HG03135 (cell line): ENCODE data around the gene SARDH.

Experiments used
- ATAC-seq: cut with Tn5 transposase; IDR thresholded peaks from one replicate; pipeline ENCODE4 v1.9.1; 2021; ENCODE audit warnings: mild to moderate bottlenecking, moderate library complexity; ENCODE audit not compliant: unreplicated experiment

SARDH gene

DNA sequence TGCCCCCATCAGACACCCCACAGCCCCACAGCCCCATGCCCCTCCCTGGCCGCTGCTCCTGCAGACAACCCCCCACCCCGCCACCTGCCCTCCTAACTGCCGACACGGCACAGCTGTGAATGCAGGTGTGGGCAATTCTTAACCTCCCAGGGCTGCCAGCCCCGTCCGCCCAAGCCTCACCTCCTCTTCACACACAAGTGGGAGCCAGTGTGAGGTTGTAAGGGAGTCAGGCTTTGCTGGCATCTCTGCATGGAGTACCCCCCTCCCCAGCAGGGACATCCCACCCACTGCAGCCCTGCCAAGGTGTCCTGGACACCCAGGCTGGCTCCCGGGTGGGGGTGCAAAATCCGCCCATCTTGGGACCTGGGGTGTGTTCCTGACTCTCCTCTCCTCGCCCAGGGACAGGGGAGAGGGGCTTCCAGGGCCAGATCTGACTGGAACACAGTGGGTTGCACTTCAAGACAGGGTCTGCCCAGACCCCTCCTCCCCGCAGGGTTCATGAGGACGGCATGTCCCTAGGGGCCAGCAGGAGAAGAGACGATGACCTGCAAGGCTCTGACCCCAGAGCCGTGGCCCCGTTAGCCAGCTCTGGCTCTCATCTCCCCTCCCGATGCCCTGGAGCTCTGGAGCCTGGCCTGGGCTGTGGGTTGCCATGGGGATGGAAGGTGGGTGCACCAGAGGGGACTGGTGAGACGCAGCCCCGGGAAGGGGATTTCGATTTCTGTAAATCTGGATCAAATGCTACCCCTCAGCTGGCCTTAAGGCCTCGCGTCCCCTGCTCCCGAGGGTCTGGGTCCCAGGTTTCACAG is 34.4 kb downstream of the SARDH start:
- no peak for ATAC-seq

DNA sequence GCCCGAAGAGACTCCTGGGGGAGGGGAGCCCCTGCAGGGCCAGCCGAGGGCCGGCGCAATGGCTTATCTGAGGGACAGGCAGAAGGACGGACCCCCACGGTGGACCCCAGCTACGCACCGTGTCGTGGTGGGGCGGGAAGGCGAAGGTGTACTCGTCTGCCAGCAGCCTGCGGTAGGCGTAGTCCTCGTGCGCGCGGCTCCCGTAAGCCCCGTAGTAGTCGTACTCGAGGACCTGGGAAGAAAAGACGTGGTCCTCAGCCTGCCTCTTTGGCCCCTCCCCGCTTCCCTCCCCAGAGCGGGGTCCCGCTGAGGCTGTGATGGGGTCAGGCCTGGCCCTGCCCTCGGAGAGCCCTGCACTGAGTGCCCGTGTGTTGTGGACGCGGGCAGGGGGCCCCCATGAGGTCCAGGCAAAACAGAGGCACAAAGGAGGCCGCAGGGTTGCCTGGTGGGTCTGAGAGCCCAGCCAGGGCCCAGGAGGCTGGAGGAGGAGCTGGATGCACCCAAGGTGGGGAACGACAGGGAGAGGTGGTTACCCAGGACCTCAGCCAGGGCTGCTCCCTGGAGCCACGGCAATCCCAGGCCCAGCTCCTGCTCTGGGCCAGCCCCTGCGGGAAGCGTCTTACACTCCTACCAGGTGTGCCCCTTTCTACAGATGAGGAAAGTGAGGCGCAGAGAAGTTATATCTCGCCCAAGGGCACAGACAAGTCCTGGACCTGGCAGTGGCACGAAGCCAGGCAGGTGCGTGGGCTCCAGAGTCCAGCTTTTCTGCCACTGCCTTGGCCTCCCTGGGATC is 35.2 kb downstream of the SARDH start:
- ATAC-seq: no peak

DNA sequence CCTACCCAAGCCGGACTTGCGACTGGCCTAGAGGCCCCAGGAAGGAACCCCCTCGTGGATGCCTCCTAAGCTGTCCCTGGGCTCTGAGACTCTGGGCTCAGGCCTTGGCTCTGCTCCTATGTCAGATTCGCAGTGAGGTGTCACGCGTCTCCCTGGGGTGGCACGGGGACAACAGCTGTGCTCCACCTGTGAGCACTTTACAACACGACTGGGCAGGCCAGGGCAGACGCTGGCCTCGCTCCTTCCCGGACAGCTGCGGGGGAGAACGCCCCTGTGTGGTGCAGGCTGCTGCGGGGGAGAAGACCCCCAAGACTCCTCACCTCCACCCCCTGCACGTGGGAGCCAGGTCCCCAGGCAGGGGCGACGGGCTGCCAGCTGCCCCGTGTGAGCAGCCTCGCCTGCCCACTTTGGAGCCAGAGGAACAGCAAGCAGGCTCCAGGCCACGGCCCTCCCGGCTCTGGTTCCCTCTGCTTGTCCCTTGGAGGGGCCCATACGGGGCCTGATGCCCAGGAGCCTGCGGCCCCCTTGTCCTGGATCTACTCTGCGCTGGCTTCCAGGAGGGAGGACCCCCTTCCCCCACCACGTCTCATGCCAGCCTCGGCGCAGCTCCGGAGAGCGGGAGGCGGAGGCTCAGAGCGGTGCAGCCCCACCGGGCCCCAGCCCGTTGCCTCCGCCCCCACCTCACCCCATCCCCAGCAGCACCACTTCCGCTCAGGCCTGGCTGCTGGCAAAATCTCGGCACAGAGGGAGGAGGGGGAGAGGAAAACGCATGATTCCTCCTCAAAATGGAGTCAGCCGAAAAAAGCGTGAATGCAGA is 36.0 kb downstream of the SARDH start:
- no peak for ATAC-seq

DNA sequence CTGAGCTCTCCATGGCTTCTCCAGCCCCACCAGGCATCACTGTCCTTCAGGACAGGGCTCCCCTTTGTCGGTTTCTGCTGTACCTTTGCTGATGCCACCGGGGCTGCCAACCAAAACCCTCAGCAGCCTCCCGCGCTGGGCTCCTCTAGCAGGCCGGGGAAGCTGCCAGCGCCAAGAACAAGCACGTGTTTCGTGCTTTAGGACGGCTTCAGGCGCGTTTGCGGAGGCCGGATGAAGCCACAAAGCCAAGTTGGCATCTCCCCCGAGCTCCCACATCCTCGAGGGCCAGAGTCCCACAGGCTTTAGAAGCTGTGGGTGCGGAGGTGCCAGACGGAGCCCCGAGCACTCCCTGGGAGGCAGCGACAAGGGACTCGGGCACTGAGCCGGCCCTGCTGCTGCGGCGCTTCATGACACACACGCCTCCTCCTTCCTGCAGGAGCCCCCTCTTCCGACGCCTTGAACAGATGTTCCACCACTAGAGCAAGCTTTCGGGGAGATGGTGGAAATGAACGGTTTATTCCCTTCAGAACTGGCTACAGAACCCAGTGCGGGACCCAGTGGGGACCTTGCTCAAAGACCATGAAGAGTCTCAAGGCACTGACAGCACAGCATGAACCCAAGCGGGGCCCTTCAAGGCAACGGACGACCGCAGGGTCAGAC is 36.7 kb downstream of the SARDH start:
- ATAC-seq: no peak

DNA sequence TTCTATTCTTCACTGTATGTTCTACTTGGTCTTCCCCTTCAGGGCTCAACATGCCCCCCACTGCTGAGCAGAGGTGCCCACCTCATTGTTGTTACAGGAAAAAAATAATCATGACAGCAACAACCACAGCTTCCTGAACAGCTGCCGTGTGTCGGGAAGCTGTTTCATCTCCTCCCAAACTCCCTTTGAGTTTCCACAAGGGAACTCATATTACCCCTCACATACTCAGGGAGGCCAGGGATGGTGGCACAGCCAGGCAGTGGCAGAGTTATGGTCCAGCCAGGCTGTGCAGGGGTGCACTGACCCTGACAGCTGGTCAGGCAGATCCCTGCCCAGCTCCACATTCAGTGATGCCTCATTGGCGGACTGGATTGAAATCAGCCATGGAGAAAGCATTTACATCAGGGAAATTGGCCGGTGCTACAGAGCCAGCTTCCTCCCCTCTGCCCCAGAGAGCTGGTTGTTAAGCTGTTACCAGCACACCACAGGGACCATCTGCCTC is 37.3 kb downstream of the SARDH start:
- ATAC-seq: no peak

DNA sequence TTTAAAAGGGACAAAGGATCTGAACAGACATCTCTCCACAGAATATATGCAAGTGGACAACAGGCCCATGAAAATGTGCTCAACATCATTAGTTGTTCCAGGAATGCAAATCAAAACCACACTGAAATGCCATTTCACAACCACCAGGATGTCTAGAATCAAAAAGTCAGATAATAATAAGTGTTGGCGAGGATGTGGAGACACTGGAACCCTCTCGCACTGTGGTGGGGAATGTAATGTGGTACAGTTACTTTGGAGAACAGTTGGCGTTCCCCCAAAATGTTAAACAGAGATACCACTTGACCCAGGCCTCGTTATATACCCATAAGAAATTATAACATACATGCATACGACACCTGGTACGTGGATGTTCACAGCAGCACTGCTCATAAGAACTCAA is 38.6 kb downstream of the SARDH start:
- ATAC-seq: no peak

DNA sequence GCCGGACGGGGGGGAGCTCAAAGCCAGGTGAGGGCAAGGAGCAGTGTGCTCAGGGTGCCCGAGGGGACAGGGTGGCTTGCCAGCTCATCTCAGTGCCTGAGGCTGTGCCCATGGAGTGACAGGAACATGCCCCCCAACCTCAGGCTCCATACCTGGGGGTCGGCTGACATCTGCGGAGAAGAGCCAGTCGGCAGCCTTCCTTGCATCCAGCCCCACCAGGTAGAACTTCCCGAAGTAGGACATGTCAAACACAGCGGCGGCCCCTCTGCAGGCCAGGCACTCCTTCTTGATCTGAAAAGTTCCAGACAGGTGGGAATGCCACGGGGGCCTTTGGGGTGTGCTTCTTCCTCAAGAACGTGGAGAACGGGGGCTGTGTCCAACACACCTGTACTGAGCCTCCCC is 42.1 kb downstream of the SARDH start:
- no peak for ATAC-seq

DNA sequence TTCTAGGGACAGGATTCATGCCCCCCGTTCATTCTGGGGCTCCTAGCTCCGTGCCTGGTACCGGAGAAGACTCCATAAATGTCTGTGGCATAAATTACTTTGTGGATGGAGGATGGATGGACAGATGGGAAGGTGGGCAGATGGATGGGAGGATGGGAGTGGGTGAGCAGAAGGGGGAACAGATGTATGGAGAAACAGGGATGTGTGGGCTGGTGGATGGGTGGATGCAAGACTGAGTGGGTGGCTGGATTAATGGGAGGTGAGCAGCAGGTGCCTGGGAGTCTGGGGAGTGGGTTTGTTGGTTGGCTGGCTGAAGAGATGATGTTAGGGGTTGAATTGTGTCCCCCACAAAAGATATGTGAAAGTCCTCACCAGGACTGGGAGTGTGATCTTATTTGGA is 43.5 kb downstream of the SARDH start:
- no peak for ATAC-seq

DNA sequence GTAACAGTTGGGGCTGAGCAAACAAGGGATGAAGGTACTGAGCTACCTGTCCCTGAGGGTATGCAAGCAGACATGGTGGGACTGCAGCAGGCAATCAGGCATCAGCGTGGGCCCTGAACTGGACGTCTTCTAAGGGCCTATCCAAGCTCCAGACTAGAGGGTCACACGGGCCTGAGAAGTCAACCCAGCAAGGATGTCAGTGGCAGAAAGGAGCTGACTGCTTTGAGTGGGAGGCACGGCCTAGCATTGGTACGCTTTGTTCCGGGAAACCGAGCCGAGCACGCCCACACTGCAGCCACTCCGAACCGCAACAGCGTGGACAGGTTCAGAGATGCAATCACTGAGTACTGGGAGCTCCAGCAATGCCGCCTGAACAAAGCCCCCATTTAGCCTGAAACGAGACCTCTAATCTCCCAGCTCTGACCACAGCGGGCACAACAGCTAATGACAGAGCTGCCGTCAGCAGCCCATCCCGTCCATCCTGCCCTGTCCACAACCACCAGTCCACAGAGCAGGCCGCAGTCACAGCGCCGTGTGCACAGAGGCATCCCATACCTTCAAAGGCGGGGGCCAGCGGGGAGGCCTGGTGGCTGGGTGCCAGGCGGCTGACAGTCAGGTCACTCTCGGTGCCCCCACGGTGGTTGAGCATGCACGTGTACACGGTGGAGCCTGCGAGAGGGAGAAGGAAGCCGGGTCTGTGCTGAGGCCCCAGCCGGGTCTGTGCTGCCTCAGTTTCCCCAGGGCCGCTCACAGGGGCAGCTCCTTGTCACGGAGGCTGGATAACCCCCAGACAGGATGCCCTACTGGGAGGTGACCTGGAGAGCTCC is 44.2 kb downstream of the SARDH start:
- no peak for ATAC-seq

DNA sequence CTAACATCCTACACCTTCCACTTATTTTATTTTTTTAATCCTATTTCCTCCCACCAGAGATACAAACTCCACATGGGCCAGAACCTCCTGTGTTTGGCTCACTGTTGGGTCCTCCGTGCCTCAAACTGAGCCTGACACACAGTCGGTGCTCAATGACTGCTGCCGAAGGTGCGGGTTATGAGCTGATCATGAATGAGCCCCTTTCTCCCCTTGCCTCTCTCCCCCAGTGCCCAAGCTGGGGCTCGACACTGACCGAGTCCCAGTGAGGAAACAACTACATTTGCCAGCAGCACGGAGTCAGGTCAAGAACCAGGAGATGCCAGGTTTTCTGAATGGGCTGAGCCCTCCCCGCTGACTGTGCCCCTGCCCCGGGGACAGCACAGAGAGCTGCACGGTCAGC is 45.0 kb downstream of the SARDH start:
- ATAC-seq: no peak

DNA sequence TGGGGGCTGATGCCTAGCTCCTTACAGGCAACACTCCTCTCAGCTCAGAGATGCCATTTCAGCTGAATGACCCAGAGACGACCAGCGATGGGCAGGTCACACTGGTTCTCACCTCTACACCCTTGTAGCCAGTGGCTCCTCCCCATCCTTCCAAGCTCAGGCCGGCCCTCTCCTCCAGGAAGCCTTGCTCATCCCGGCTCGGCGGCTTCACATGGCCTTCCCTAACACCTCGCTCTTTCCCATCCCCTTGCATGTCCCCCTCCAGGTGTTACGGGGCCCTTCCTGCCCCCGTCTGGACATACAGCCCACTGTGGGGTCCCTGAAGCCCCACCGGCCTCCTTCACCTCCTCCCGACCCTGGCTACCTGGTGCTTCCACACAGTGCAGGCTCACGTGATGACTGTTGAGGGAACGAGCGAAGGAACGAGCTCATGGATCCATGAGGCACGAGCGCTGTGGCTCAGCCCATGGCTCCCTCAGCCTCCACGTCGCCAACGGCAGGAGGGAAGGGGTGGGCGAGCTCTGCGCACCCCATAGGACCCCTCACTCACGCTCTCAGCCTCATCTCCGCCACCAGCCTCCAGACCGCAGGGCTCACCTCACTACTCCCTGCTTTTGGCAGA is 45.7 kb downstream of the SARDH start:
- no peak for ATAC-seq

DNA sequence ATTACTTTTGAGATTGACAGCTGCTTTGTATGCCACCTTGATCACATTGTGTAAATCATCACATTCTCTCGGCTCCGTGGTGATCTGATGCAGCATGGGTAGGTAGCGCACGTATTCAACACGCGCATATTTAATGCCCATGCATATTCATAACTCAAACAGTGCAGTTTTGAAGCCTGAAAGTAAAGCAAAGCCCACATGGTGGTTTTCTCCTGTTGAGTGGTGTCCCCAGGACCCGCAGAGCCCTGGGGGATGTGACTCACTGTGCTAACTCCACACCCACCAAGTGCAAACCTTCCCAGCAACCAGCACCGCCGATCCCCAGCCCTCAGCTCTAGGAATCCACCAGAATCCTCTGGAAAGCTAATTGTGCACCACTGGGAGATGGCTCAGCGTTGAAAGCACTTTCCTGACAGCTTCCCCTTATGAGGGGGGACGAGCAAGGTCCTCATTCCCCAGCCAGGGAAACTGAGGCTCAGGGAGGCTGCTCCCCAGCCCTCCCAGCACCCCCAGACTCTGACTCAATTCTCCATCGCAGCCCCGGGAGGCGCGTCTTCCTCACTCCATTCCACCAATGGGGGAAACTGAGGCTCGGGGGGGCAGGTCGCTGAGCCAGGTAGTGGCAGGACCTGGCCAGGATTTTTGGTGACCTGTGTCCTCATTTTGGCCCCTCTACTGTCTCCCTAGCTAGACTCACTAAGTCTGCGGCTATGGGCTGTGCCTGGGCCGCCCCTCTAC is 46.4 kb downstream of the SARDH start:
- ATAC-seq: no peak

DNA sequence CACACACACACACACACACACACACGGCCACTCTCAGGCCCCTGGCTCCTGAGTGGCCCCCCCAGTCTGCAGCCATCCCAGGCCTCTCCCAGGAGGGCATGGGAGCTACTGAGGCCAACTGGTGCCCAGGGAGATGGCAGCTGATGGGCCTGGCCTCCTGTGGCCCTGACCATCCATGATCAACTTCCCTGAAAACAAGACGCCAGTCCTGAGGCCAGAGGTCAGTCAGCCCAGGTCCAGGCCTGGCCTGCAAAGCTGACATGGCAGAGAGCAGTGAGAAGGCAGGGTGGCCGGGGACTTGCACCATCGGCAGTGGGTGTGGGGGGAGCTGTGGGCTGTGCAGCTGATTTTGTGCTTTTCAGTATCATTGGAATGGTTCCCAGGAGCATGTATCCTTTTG is 47.0 kb downstream of the SARDH start:
- no peak for ATAC-seq

DNA sequence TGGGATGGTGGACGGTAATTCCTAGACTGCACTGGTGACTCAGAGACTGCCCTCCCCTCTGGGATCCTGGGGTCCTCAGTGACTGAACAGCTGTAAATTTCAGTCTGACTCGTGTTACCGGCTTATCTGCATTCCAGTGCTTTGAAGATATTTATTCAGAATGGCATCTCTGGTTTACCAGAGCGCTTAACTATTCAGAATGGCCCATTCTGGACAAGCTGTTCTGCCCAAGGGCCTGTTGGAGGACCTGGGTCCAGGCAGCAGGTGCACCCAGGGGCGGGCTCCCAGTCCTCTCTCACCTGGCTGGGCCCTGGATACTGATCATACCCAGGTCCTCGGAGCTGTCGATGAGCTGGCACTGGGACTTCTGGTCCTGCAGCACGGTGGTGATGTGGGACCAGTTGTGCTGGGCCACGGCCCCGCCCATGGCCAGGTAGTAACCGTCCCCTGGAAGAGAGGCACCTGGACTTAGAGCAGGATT is 48.0 kb downstream of the SARDH start:
- ATAC-seq: no peak

DNA sequence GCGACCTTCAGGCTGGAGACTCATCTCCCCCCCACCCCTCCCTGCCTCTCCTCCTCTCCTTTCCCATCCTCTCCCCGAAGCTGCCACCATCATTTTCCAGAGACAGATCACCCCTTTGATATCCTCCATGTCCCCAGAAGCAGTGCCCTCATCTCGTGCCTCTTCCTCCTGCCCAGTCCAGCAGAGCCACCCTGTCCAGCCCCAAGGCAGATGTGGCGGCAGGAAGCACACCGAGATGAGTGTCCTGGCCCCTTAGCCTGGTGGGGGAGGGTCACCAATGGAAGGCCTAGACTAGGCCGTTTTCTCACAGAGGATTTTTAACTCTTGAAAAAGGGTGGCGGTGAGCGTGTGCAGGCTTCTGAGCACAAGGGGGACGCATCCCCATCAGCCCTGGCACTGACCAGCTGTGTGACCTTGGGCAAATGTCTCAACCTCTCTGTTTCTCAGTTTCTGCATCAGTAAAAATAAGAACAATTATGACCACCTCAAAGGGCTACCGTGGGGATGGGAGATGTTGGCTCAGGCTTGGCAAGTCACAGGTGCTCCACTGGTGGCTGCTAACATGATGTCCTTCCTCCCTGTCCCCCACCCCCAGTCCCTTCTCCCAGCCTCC is 48.9 kb downstream of the SARDH start:
- no peak for ATAC-seq

DNA sequence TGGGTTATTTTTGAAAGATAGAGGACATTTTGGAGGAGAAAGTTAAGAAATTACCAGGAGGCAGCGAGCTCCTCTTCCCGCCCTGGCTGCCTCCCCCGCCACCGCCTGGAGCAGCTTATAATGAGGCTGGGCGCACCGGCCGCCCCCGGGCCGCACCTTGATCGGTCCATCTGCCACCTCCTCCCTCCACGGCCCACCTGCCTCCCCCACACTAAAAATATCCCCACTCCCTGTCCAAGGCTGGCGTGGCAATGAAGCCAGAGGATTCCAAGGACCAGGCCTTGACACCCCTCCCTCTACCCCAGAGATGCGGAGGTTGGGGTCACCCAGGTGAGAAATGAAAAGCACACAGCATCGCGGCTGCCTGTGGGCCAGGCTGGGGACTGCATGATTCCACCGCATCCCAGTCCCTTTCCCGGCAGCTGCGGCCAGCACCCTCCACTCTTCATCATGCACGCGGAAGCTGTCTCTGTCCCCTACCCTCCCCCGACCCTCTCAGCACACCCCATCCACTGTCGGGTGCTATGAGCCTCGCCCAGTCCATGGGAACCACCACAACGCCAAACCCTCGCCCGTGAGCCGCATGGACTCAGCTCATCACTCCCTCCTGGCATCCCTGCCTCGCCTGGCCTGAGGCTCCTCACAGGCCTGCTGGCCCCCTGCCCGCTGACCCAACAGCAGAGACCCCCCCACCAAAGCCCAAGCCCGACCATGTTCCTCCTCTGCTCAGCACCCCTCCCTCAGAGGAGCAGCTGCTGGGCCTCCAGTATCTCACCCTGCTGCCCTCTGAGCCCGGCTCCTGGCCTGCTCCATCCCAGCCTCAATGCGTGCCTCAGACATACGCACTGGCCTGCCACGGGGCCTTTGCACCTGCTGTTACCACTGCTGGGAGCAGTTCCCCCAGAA is 50.0 kb downstream of the SARDH start:
- no peak for ATAC-seq
